CD1c-positive myeloid dendritic cell (primary cell): ENCODE measurements around the gene EPB41L2.

Experiments
- DNase-seq: peaks from one replicate; pipeline ENCODE4 v3.0.0-alpha.2; 2016; ENCODE audit errors: extremely low spot score

EPB41L2 gene

DNA sequence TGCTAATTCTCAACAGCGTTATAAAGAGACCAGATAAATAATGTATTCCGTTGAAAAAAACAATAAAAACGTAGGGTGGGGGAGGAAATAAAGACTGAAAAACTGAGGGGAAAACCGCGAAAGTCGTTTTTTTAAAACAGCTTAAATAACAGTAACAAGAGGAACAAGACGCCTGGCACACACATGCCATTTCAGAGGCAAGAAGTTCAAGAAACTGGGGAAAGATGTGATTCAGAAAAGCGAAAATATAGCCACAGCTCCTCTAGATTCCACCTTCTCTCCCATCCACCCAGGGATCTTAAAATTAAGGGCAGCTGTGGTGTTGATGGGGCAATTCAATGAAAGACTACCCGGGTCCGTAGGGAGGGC is 1.3 kb downstream of the EPB41L2 start:
- DNase-seq: peak; percentile 17

- DNase-seq: no peak
Measured at GRCh38 chr6:131061041-131061750, 1.8 kb downstream of the EPB41L2 start.

DNA sequence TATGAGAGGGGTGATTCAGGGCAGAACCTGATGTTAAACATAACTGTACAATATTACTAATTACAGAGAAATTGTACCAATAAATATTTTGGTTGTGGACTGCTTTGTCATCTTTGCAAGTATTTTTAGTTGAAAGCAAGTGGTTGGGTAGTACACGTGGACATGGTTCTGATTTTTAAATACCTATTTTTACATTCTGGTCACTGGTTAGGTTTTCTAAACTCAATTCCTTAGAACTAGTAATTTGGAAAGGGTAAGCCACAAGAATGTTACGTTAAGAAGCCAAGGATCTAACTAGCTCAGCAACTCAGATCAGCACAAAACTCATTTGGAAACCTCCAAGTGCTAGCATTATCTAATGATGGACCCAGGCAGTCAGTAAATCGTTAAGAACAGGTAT is 2.7 kb downstream of the EPB41L2 start:
- no peak for DNase-seq

GRCh38 chr6:131059486-131059885 is 3.6 kb downstream of the EPB41L2 start:
- no peak for DNase-seq

GRCh38 chr6:131058236-131058635 is 4.8 kb downstream of the EPB41L2 start:
- DNase-seq: no peak

DNA sequence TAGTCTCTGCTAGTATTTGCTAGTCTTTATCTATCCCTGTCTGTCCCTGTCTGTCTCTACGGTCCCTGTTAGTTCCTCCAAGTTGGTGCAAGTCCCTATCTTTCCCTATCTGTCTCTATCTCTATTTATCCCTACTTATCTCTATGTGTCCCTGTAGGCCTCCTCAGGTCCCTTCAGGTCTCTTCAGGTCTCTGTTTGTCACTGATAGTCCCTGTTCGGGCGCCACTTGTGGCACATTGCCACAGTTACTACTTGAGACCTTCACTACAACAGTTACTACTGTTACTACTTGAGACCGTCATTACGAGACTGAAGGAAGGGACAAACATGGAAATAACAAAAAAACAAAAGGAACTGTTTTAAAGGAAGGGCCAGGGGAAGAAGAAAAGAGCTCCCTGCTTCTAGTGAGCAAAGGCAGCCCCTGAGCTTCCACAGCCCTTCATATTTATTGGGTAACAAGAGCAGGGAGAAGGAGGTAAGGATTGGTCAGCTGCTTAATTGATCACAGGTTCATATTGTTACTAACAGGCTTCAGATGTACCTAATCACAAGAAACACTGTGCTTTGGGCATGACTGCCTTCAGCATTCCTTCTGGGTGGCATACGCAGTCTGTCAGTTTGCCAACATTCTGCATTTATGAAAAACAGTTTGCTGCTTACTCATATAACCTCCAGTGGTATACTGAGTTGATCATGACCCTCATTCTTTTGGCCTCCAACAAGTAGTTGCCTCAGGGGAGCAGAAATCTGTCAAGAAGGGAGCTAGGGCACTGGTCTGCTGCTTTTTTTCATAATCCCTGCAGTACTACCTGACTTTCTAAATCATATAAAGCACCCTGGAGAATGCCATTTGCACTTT is 8.4 kb downstream of the EPB41L2 start:
- no peak for DNase-seq

DNA sequence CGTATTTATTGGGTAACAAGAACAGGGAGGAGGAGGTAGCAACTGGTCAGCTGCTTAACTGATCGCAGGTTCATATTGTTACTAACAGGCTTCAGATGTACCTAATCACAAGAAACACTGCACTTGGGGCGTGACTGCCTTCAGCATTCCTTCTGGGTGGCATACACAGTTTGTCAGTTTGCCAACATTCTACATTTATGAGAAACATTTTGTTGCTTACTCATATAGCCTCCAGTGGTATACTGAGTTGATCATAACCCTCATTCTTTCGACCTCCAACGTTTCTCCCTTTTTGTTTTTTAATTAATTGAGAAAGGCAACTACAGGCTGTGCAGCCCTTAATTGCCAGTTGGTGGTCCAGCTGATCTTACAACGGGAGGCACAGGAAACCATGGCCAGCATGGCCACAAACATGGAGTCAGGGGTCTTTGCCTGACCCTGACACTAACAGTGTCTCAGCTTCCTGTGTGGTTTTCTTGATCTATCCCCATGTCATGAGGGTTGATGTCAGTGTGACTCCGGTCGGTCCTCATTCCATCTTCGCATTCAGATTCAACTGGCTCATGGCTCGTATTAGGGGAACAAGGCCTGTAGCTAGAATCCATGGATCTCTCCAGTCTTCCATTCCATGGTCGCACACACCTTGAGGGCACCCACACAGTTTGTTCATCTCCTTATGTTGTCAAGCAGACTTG is 9.4 kb downstream of the EPB41L2 start:
- DNase-seq: no peak

- no peak for DNase-seq
Measured at GRCh38 chr6:131052181-131052580, 10.9 kb downstream of the EPB41L2 start.

GRCh38 chr6:131051341-131051740 is 11.7 kb downstream of the EPB41L2 start:
- DNase-seq: no peak

- DNase-seq: no peak
Measured at GRCh38 chr6:131049608-131050007, 13.4 kb downstream of the EPB41L2 start.

GRCh38 chr6:131048933-131049515 is 14.0 kb downstream of the EPB41L2 start:
- DNase-seq: no peak

DNA sequence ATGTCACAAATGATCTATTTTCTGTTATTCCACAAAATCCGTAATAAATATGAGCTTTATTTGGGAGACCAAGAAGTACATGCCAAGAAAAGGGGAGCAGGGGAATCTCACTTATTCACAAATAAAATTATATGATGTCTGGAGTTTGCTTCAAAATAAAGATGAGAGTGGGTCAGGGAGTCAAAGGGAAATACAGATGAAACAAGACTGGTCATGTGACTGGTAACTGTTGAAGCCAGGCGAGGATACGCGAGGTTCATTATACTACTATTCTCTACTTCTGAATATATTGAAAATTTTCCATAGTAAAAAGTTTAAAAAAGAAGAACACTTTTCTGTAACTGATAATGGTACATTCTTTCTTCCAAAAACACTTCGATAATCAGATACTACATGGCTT is 14.6 kb downstream of the EPB41L2 start:
- no peak for DNase-seq

- DNase-seq: no peak
Measured at GRCh38 chr6:131045139-131045538, 17.9 kb downstream of the EPB41L2 start.

GRCh38 chr6:131043902-131044447 is 19.1 kb downstream of the EPB41L2 start:
- DNase-seq: no peak

- no peak for DNase-seq
Measured at GRCh38 chr6:131042664-131043063, 20.4 kb downstream of the EPB41L2 start.

GRCh38 chr6:131041814-131042213 is 21.2 kb downstream of the EPB41L2 start:
- no peak for DNase-seq

DNA sequence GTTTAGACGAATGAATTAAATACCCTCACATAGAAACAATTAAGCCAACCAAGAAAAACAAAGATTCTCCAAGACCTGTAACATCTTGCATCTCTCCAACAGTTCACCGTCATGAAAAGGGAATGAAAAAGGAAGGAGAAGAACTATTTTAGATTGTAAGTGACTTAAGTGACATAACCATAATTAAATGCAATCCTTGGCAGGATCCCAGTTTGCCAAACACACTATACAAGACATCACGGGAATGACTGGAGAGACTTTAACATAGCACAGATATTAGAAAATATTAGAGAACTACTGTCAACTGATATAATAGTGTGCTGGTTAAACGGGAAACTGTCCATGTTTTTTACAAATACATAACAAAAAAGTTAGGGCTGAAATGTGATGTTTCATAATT is 22.2 kb downstream of the EPB41L2 start:
- no peak for DNase-seq

DNA sequence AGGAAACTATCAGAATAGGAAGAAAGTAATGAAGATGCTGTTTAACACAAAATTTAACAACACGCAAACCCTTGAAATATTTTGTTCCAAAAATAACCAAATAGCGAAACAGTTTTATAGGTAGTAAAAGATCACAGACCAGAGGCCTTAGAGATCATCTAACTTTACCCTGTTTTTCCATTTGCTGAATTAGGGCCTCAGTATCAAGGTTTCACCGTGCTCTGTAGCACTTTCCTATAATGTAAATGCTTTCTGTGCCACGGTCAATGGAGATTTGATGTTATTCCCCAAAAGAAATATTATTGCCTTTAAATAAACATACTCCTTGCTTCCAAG is 23.7 kb downstream of the EPB41L2 start:
- DNase-seq: no peak

DNA sequence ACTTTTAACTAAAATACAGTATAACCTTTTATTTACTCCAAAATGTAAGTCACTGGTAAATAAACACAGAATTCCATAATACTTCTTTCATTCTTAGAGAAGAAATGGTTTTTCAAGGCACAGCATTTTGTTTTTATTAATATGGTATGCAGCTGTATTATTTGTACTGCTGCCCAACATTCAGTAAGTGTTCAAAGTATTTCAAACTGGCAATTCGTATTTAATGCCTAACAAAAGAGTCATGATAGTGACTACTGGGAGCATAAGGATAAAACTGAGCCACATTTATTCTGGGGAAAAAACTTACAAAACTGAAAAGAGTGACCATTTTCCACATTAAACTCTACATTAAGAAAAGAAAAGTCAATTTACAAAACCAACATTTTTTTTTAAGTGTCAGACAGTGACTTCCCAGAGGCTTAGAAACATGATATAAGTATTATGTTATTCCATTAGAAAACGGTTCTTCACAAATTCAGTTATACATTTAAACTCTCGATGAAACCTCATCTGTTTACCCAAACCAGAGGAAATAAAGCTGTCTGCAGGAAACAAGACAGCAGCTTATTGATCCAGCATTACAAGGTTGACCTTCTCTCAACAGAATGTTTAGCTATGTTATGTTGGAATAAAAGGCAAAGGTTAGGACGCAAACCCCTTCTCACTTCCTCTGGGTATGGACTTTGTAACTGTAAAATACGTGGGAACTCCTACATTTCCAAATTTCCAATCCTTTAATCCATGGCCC is 24.3 kb downstream of the EPB41L2 start:
- DNase-seq: no peak

- DNase-seq: no peak
Measured at GRCh38 chr6:131037194-131037897, 25.7 kb downstream of the EPB41L2 start.

- no peak for DNase-seq
Measured at GRCh38 chr6:131036601-131037000, 26.4 kb downstream of the EPB41L2 start.
